Measurements from ENCODE around the gene KLF6. TPM values are rescaled to one million over a fixed set of nuclear protein-coding genes. Genes with fewer than 3 reads are reported as not detected.

Gene KLF6
- total RNA-seq, 4 donors from 2014 or later, result 92.5 to 180 (median 145) TPM

GRCh38 chr10:3760083-3760482 is 24.9 kb downstream of the KLF6 start:
- TF ChIP-seq CTCF (IDR thresholded peaks at IDR 0.05) (no peak), POLR2A (IDR thresholded peaks at IDR 0.05) (no peak)
- no peaks in the 10 kb centered on the region for H3K9me3 ChIP-seq
- H3K4me1 ChIP-seq, result peaks cover 0 to 14% (median 9%) of the 10 kb centered on the region in 4 donors
- DNase-seq, result peak in 1 of 3 donors; percentile 41
- H3K27me3 ChIP-seq, result no peaks in the 10 kb centered on the region
- H3K4me3 ChIP-seq, result no peak overlapping the region
- no peaks in the 10 kb centered on the region for H3K36me3 ChIP-seq
- no peak overlapping the region for H3K27ac ChIP-seq

GRCh38 chr10:3759397-3759796 is 25.6 kb downstream of the KLF6 start:
- Histone ChIP-seq H3K27ac (no peak overlapping the region), H3K27me3 (no peaks in the 10 kb centered on the region), H3K4me1 (peaks cover 0 to 14% (median 7%) of the 10 kb centered on the region in 4 donors), H3K4me3 (no peak overlapping the region), H3K36me3 (no peaks in the 10 kb centered on the region), H3K9me3 (no peaks in the 10 kb centered on the region)
- DNase-seq, result no peak
- TF ChIP-seq POLR2A (IDR thresholded peaks at IDR 0.05) (no peak), CTCF (IDR thresholded peaks at IDR 0.05) (no peak)

GRCh38 chr10:3758491-3758970 is 26.5 kb downstream of the KLF6 start:
- no peak overlapping the region for H3K4me3 ChIP-seq
- peak in 1 of 3 donors; percentile 40 for DNase-seq
- no peaks in the 10 kb centered on the region for H3K36me3 ChIP-seq
- peaks cover 0 to 14% (median 6%) of the 10 kb centered on the region in 4 donors for H3K4me1 ChIP-seq
- peak overlapping the region; percentile 33 to 75 (median 44) for H3K27ac ChIP-seq
- TF ChIP-seq CTCF (IDR thresholded peaks at IDR 0.05) (no peak), POLR2A (IDR thresholded peaks at IDR 0.05) (no peak)
- no peaks in the 10 kb centered on the region for H3K9me3 ChIP-seq
- H3K27me3 ChIP-seq, result no peaks in the 10 kb centered on the region

GRCh38 chr10:3757638-3758490 is 27.1 kb downstream of the KLF6 start:
- no peak overlapping the region for H3K4me3 ChIP-seq
- TF ChIP-seq POLR2A (IDR thresholded peaks at IDR 0.05) (no peak), CTCF (IDR thresholded peaks at IDR 0.05) (no peak)
- peak overlapping the region; percentile 33 to 75 (median 44) for H3K27ac ChIP-seq
- H3K9me3 ChIP-seq, result no peaks in the 10 kb centered on the region
- H3K27me3 ChIP-seq, result no peaks in the 10 kb centered on the region
- peaks cover 0 to 14% (median 6%) of the 10 kb centered on the region in 4 donors for H3K4me1 ChIP-seq
- peak in 1 of 3 donors; percentile 69 for DNase-seq
- H3K36me3 ChIP-seq, result no peaks in the 10 kb centered on the region

- Histone ChIP-seq H3K27me3 (no peaks in the 10 kb centered on the region), H3K9me3 (no peaks in the 10 kb centered on the region), H3K4me3 (no peak overlapping the region), H3K4me1 (peaks cover 0 to 14% (median 6%) of the 10 kb centered on the region in 4 donors), H3K27ac (peak overlapping the region in 3 of 4 donors; percentile 33 to 75 (median 55)), H3K36me3 (no peaks in the 10 kb centered on the region)
- no peak for TF ChIP-seq POLR2A (IDR thresholded peaks at IDR 0.05)
- TF ChIP-seq CTCF (IDR thresholded peaks at IDR 0.05), result no peak
- DNase-seq, result peak in 1 of 3 donors; percentile 47
Measured at GRCh38 chr10:3757250-3757637, 27.8 kb downstream of the KLF6 start.

All from Peyer's patch (tissue), 4 donors.